ENCODE data around the gene DLGAP1.

DLGAP1 gene

DNA sequence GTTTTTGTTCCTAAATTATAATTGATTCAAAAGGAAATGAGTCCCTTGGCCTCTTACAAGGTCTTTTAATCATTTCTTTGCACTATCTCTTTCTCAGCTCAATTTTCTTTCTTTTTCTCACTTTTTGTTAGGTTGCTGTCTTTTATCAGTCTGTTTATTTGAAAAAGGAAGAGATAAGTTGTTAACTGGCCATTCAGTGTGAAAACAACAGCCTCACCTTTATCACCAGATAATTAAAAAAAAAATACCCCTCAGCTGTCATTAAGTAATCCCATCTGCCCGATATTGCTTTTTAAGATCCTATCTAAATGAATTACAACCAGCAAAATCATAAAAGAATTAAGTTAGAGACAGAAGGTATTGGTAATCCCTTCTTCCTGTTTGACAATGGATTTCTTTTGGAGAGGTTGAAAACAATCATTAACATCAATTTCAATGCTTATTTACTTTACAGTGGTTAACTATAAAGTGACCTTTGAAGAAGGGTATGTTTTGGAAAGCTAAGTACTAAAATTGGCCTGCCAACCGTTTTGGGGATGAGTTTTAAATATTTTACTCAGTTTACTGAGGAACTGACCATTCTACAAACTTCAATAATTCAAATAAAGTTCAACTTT, 900.2 kb downstream of the DLGAP1 start:
- H3K9ac ChIP-seq (ENCODE audit: low read depth, low read length, poor library complexity), result no peak overlapping the region
- H3K79me1 ChIP-seq (ENCODE audit: low read depth, low read length), result no peaks in the 10 kb centered on the region
- DNase-seq (ENCODE audit: low spot score), result no peak
- no peak overlapping the region for H3K4me3 ChIP-seq (ENCODE audit: low read length in 2 of 2)
- no peak overlapping the region for H3K23ac ChIP-seq (ENCODE audit: low read depth, low read length, poor library complexity)
- no peak overlapping the region for H2BK15ac ChIP-seq (ENCODE audit: low read length)
- H4K91ac ChIP-seq (ENCODE audit: low read depth, low read length, poor library complexity), result no peak overlapping the region
- peak overlapping the region; percentile 20 for H2AFZ ChIP-seq (ENCODE audit: low read length)
- no peak overlapping the region for H3K18ac ChIP-seq (ENCODE audit: low read length)
- H3K9me3 ChIP-seq (replicated peaks in 1 of 2; ENCODE audit: control insufficient read depth in 2 of 2, insufficient read depth in 1 of 2, low read depth in 1 of 2, low read length in 2 of 2), result no peaks in the 10 kb centered on the region
- H3K4me1 ChIP-seq (ENCODE audit: control insufficient read depth in 2 of 2, insufficient read depth in 1 of 2, low read depth in 1 of 2, low read length in 2 of 2), result peaks cover 5 to 12% of the 10 kb centered on the region in 2 donors
- H3K27ac ChIP-seq (replicated peaks; ENCODE audit: low read length), result no peak overlapping the region
- H2AK5ac ChIP-seq (ENCODE audit: low read depth, low read length), result no peak overlapping the region
- no peak overlapping the region for H4K8ac ChIP-seq (ENCODE audit: low read depth, low read length)
- H2BK120ac ChIP-seq (ENCODE audit: low read depth, low read length), result no peak overlapping the region
- H3K27me3 ChIP-seq (ENCODE audit: control insufficient read depth in 3 of 3, insufficient read depth in 3 of 3, low read depth in 1 of 3, low read length in 3 of 3), result no peaks in the 10 kb centered on the region
- no peak overlapping the region for H3K14ac ChIP-seq (ENCODE audit: low read length)
- no peak overlapping the region for H3K4me2 ChIP-seq (ENCODE audit: insufficient read depth, low read length, poor library complexity, severe bottlenecking)
- WGBS, 2 donors (ENCODE audit: extremely low coverage in 2 of 2, insufficient read length in 2 of 2, insufficient replicate concordance in 1 of 2), result no CpG with 5 or more reads among the region's 2 CpGs
- no peak overlapping the region for H3K4ac ChIP-seq (ENCODE audit: low read length)
- no peak overlapping the region for H2BK5ac ChIP-seq (ENCODE audit: low read length)
- H2BK12ac ChIP-seq (ENCODE audit: low read length), result no peak overlapping the region
- H3K36me3 ChIP-seq (replicated peaks in 1 of 2; ENCODE audit: control insufficient read depth in 2 of 2, insufficient read depth in 2 of 2, low read length in 2 of 2), result no peaks in the 10 kb centered on the region

DNA sequence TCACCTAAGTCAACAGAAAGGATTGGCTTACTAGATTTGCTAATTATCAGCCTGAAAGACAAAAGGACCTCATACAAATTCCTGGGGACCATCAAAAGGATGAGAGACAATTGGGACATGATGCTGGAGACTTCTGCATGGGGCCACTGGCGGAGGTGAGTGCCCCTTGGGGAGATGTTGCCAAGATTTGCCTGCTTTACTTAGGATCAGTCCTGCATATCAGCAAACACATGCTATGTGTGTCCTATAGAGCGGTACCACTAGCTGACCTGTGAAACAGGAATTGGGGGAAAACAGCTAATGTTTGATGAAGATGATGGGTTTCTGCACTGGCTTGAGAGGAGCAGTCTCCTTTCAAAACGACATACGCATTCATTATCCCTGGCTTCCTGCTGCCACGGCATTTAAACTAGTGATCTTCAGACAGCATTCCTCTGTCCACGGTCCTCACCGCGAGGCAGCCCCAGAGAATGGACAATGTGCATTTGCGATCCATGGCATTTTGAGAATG, 901.0 kb downstream of the DLGAP1 start:
- H3K36me3 ChIP-seq (replicated peaks in 1 of 2; ENCODE audit: control insufficient read depth in 2 of 2, insufficient read depth in 2 of 2, low read length in 2 of 2), result no peaks in the 10 kb centered on the region
- no peak overlapping the region for H3K27ac ChIP-seq (replicated peaks; ENCODE audit: low read length)
- H3K4ac ChIP-seq (ENCODE audit: low read length), result no peak overlapping the region
- no peak overlapping the region for H3K4me3 ChIP-seq (ENCODE audit: low read length in 2 of 2)
- no peak overlapping the region for H2BK12ac ChIP-seq (ENCODE audit: low read length)
- no peaks in the 10 kb centered on the region for H3K27me3 ChIP-seq (ENCODE audit: control insufficient read depth in 3 of 3, insufficient read depth in 3 of 3, low read depth in 1 of 3, low read length in 3 of 3)
- no peaks in the 10 kb centered on the region for H3K79me1 ChIP-seq (ENCODE audit: low read depth, low read length)
- no peaks in the 10 kb centered on the region for H3K9me3 ChIP-seq (replicated peaks in 1 of 2; ENCODE audit: control insufficient read depth in 2 of 2, insufficient read depth in 1 of 2, low read depth in 1 of 2, low read length in 2 of 2)
- H2BK5ac ChIP-seq (ENCODE audit: low read length), result no peak overlapping the region
- no peak overlapping the region for H3K9ac ChIP-seq (ENCODE audit: low read depth, low read length, poor library complexity)
- H2AK5ac ChIP-seq (ENCODE audit: low read depth, low read length), result no peak overlapping the region
- no peak overlapping the region for H3K14ac ChIP-seq (ENCODE audit: low read length)
- no peak overlapping the region for H2BK15ac ChIP-seq (ENCODE audit: low read length)
- H2BK120ac ChIP-seq (ENCODE audit: low read depth, low read length), result no peak overlapping the region
- no peak overlapping the region for H4K8ac ChIP-seq (ENCODE audit: low read depth, low read length)
- no peak overlapping the region for H4K91ac ChIP-seq (ENCODE audit: low read depth, low read length, poor library complexity)
- no CpG with 5 or more reads among the region's 9 CpGs for WGBS, 2 donors (ENCODE audit: extremely low coverage in 2 of 2, insufficient read length in 2 of 2, insufficient replicate concordance in 1 of 2)
- no peak overlapping the region for H3K4me2 ChIP-seq (ENCODE audit: insufficient read depth, low read length, poor library complexity, severe bottlenecking)
- peak; percentile 51 for DNase-seq (ENCODE audit: low spot score)
- no peak overlapping the region for H3K23ac ChIP-seq (ENCODE audit: low read depth, low read length, poor library complexity)
- no peak overlapping the region for H3K18ac ChIP-seq (ENCODE audit: low read length)
- peaks cover 5 to 12% of the 10 kb centered on the region in 2 donors for H3K4me1 ChIP-seq (ENCODE audit: control insufficient read depth in 2 of 2, insufficient read depth in 1 of 2, low read depth in 1 of 2, low read length in 2 of 2)
- H2AFZ ChIP-seq (ENCODE audit: low read length), result peak overlapping the region; percentile 60

DNA sequence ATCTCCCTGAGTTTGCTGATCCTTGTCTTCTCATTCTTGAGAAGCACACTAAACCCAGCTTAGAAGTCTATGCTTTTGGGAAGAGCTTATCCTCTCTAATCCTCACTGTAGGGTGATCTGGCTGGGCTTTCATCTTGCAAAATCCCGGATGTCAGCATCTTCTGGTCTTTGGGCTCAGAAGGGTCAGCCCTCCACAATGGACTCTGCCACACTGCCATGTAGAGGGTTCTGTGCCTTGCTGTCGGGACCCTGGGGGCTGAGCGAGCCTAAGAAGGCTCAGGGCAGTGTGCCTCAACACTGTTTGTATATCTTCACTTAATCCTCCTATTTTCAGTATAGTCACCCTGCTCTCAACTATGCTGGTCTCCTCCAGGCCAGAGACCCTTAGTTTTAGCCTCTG, 902.8 kb downstream of the DLGAP1 start:
- peak overlapping the region; percentile 67 for H3K14ac ChIP-seq (ENCODE audit: low read length)
- no peak overlapping the region for H4K8ac ChIP-seq (ENCODE audit: low read depth, low read length)
- no peaks in the 10 kb centered on the region for H3K36me3 ChIP-seq (replicated peaks in 1 of 2; ENCODE audit: control insufficient read depth in 2 of 2, insufficient read depth in 2 of 2, low read length in 2 of 2)
- H3K27me3 ChIP-seq (ENCODE audit: control insufficient read depth in 3 of 3, insufficient read depth in 3 of 3, low read depth in 1 of 3, low read length in 3 of 3), result no peaks in the 10 kb centered on the region
- no peak overlapping the region for H2AFZ ChIP-seq (ENCODE audit: low read length)
- no peaks in the 10 kb centered on the region for H3K9me3 ChIP-seq (replicated peaks in 1 of 2; ENCODE audit: control insufficient read depth in 2 of 2, insufficient read depth in 1 of 2, low read depth in 1 of 2, low read length in 2 of 2)
- H3K27ac ChIP-seq (replicated peaks; ENCODE audit: low read length), result no peak overlapping the region
- H3K18ac ChIP-seq (ENCODE audit: low read length), result peak overlapping the region; percentile 53
- H3K23ac ChIP-seq (ENCODE audit: low read depth, low read length, poor library complexity), result no peak overlapping the region
- no peak overlapping the region for H2BK15ac ChIP-seq (ENCODE audit: low read length)
- no peak overlapping the region for H2BK12ac ChIP-seq (ENCODE audit: low read length)
- H3K4me2 ChIP-seq (ENCODE audit: insufficient read depth, low read length, poor library complexity, severe bottlenecking), result no peak overlapping the region
- H3K79me1 ChIP-seq (ENCODE audit: low read depth, low read length), result no peaks in the 10 kb centered on the region
- no peak overlapping the region for H2AK5ac ChIP-seq (ENCODE audit: low read depth, low read length)
- no peak overlapping the region for H3K4me3 ChIP-seq (ENCODE audit: low read length in 2 of 2)
- H3K9ac ChIP-seq (ENCODE audit: low read depth, low read length, poor library complexity), result no peak overlapping the region
- no CpG with 5 or more reads among the region's 3 CpGs for WGBS, 2 donors (ENCODE audit: extremely low coverage in 2 of 2, insufficient read length in 2 of 2, insufficient replicate concordance in 1 of 2)
- H3K4ac ChIP-seq (ENCODE audit: low read length), result no peak overlapping the region
- no peak overlapping the region for H2BK5ac ChIP-seq (ENCODE audit: low read length)
- DNase-seq (ENCODE audit: low spot score), result no peak
- H4K91ac ChIP-seq (ENCODE audit: low read depth, low read length, poor library complexity), result no peak overlapping the region
- H2BK120ac ChIP-seq (ENCODE audit: low read depth, low read length), result no peak overlapping the region
- peaks cover 5 to 12% of the 10 kb centered on the region in 2 donors for H3K4me1 ChIP-seq (ENCODE audit: control insufficient read depth in 2 of 2, insufficient read depth in 1 of 2, low read depth in 1 of 2, low read length in 2 of 2)

DNA sequence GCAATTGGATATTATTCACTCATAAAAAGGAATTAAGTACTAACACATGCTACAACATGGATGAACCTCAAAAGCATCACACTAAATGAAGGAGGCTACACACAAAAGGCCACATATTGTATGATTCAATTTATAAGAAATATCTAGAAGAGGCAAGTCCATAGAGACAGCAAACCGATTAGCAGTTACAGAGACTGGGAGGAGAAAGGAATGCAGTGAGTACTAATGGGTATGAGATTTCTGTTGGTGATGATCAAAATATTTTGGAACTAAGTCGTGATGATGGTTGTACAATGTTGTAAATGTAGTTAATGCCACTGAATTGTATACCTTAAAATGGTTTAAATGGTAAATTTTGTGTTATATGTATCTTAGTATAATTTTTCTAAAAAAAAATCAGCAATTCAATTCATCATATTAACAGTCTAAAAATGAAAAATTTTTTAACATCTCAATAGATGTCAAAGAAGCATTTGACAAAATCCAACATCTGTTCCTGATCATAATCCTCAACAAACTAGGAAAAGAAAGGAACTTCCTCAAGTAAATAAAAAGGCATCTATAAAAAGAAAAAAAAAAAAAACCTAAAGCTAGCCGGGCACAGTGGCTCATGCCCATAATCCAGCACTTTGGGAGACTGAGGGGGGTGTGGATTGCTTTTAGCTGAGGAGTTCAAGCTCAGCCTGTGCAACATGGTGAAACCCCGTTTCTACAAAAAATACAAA, 907.1 kb downstream of the DLGAP1 start:
- no peak overlapping the region for H2AK5ac ChIP-seq (ENCODE audit: low read depth, low read length)
- no peak overlapping the region for H2BK15ac ChIP-seq (ENCODE audit: low read length)
- H3K27ac ChIP-seq (replicated peaks; ENCODE audit: low read length), result no peak overlapping the region
- H3K27me3 ChIP-seq (ENCODE audit: control insufficient read depth in 3 of 3, insufficient read depth in 3 of 3, low read depth in 1 of 3, low read length in 3 of 3), result no peaks in the 10 kb centered on the region
- H2BK12ac ChIP-seq (ENCODE audit: low read length), result no peak overlapping the region
- no peak overlapping the region for H2AFZ ChIP-seq (ENCODE audit: low read length)
- H3K79me1 ChIP-seq (ENCODE audit: low read depth, low read length), result no peaks in the 10 kb centered on the region
- no peak overlapping the region for H4K91ac ChIP-seq (ENCODE audit: low read depth, low read length, poor library complexity)
- H3K36me3 ChIP-seq (replicated peaks in 1 of 2; ENCODE audit: control insufficient read depth in 2 of 2, insufficient read depth in 2 of 2, low read length in 2 of 2), result no peaks in the 10 kb centered on the region
- no peak overlapping the region for H4K8ac ChIP-seq (ENCODE audit: low read depth, low read length)
- H3K4me1 ChIP-seq (ENCODE audit: control insufficient read depth in 2 of 2, insufficient read depth in 1 of 2, low read depth in 1 of 2, low read length in 2 of 2), result no peaks in the 10 kb centered on the region
- DNase-seq (ENCODE audit: low spot score), result no peak
- H3K4me3 ChIP-seq (ENCODE audit: low read length in 2 of 2), result no peak overlapping the region
- WGBS, 2 donors (ENCODE audit: extremely low coverage in 2 of 2, insufficient read length in 2 of 2, insufficient replicate concordance in 1 of 2), result no CpG with 5 or more reads among the region's 4 CpGs
- H2BK5ac ChIP-seq (ENCODE audit: low read length), result no peak overlapping the region
- H3K4ac ChIP-seq (ENCODE audit: low read length), result no peak overlapping the region
- H3K4me2 ChIP-seq (ENCODE audit: insufficient read depth, low read length, poor library complexity, severe bottlenecking), result no peak overlapping the region
- H3K23ac ChIP-seq (ENCODE audit: low read depth, low read length, poor library complexity), result no peak overlapping the region
- H3K14ac ChIP-seq (ENCODE audit: low read length), result no peak overlapping the region
- H3K18ac ChIP-seq (ENCODE audit: low read length), result no peak overlapping the region
- no peak overlapping the region for H2BK120ac ChIP-seq (ENCODE audit: low read depth, low read length)
- no peak overlapping the region for H3K9ac ChIP-seq (ENCODE audit: low read depth, low read length, poor library complexity)
- H3K9me3 ChIP-seq (replicated peaks in 1 of 2; ENCODE audit: control insufficient read depth in 2 of 2, insufficient read depth in 1 of 2, low read depth in 1 of 2, low read length in 2 of 2), result no peaks in the 10 kb centered on the region

Measured in neuronal stem cell (in vitro differentiated cells).